ENCODE measurements around the gene AGPAT3.

AGPAT3 gene

GRCh38 chr21:43912500-43912899 is 47.5 kb downstream of the AGPAT3 start:
- no peak overlapping the region for H3K9ac ChIP-seq (ENCODE audit: low read length)
- no peak overlapping the region for H3K14ac ChIP-seq (ENCODE audit: low read length in 2 of 2)
- no peak overlapping the region for H2AFZ ChIP-seq (ENCODE audit: low read depth, low read length)
- peaks cover 58% of the 10 kb centered on the region for H3K79me1 ChIP-seq (replicated peaks; ENCODE audit: low read length, poor library complexity, severe bottlenecking)
- peaks cover 8% of the 10 kb centered on the region for H3K9me3 ChIP-seq (ENCODE audit: control insufficient read depth, low read length)
- no peak overlapping the region for H2BK12ac ChIP-seq (ENCODE audit: low read length in 2 of 2)
- H3K4ac ChIP-seq (ENCODE audit: low read depth in 1 of 2, low read length in 2 of 2): no peak overlapping the region
- H3K4me2 ChIP-seq (ENCODE audit: low read length, poor library complexity, severe bottlenecking): no peak overlapping the region
- H2BK120ac ChIP-seq (ENCODE audit: low read depth, low read length): no peak overlapping the region
- WGBS: 97% methylated on average over 9 of the region's 9 CpGs
- no peak for DNase-seq
- H3K18ac ChIP-seq (ENCODE audit: low read depth in 1 of 2, low read length in 2 of 2): no peak overlapping the region
- peaks cover 0 to 33% of the 10 kb centered on the region in 2 experiments for H3K36me3 ChIP-seq (ENCODE audit: control insufficient read depth in 1 of 2, insufficient read depth in 2 of 2, low read depth in 1 of 2, low read length in 2 of 2)
- H2BK15ac ChIP-seq (ENCODE audit: low read depth, poor library complexity, severe bottlenecking): no peak overlapping the region
- H2AK5ac ChIP-seq (ENCODE audit: low read length, severe bottlenecking): no peak overlapping the region
- H3K27me3 ChIP-seq (ENCODE audit: control insufficient read depth in 1 of 2, insufficient read depth in 1 of 2, low read length in 2 of 2): no peaks in the 10 kb centered on the region
- no peak overlapping the region for H4K91ac ChIP-seq (ENCODE audit: low read length)
- no peak overlapping the region for H3K27ac ChIP-seq (ENCODE audit: low read length, poor library complexity, severe bottlenecking)
- no peak overlapping the region for H4K8ac ChIP-seq (ENCODE audit: low read length)
- peaks cover 26% of the 10 kb centered on the region for H3K4me1 ChIP-seq (ENCODE audit: control insufficient read depth, insufficient read depth, low read depth, low read length)
- no peak overlapping the region for H2BK5ac ChIP-seq (ENCODE audit: low read depth, low read length, poor library complexity, severe bottlenecking)
- no peak overlapping the region for H3K23ac ChIP-seq (ENCODE audit: low read length in 2 of 2)
- H3K4me3 ChIP-seq (ENCODE audit: insufficient read depth in 1 of 2, low read depth in 1 of 2, low read length in 2 of 2): no peak overlapping the region

DNA sequence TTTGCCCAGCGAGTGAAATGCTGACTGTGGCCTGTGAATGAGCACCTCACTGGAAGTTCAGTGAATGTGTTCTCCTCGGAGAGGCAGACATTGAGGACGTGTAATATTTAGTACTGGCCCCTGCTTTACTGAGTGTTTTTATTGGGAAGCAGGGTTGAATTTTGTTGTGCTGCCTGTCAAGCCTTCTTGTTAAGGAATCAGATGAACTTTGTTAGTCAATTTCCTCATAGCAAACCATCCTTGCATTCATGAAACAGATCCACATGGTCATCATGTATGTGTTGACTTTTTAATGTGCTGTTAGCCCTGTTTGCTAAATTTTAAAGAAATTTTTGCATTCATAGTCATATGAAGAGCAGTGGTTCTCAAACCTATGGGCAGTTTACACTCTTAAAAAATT is 47.9 kb downstream of the AGPAT3 start:
- Histone ChIP-seq H3K18ac (ENCODE audit: low read depth in 1 of 2, low read length in 2 of 2) (no peak overlapping the region), H3K4me2 (ENCODE audit: low read length, poor library complexity, severe bottlenecking) (no peak overlapping the region), H2BK120ac (ENCODE audit: low read depth, low read length) (no peak overlapping the region), H3K4me3 (ENCODE audit: insufficient read depth in 1 of 2, low read depth in 1 of 2, low read length in 2 of 2) (no peak overlapping the region), H3K4me1 (ENCODE audit: control insufficient read depth, insufficient read depth, low read depth, low read length) (peaks cover 26% of the 10 kb centered on the region), H3K9me3 (ENCODE audit: control insufficient read depth, low read length) (peaks cover 8% of the 10 kb centered on the region), H3K14ac (ENCODE audit: low read length in 2 of 2) (no peak overlapping the region), H4K91ac (ENCODE audit: low read length) (no peak overlapping the region), H2AK5ac (ENCODE audit: low read length, severe bottlenecking) (no peak overlapping the region), H3K27ac (ENCODE audit: low read length, poor library complexity, severe bottlenecking) (no peak overlapping the region), H3K4ac (ENCODE audit: low read depth in 1 of 2, low read length in 2 of 2) (no peak overlapping the region), H2BK12ac (ENCODE audit: low read length in 2 of 2) (no peak overlapping the region), H3K9ac (ENCODE audit: low read length) (no peak overlapping the region), H2BK5ac (ENCODE audit: low read depth, low read length, poor library complexity, severe bottlenecking) (no peak overlapping the region), H3K23ac (ENCODE audit: low read length in 2 of 2) (no peak overlapping the region), H3K79me1 (replicated peaks; ENCODE audit: low read length, poor library complexity, severe bottlenecking) (peaks cover 58% of the 10 kb centered on the region), H2BK15ac (ENCODE audit: low read depth, poor library complexity, severe bottlenecking) (no peak overlapping the region), H3K36me3 (ENCODE audit: control insufficient read depth in 1 of 2, insufficient read depth in 2 of 2, low read depth in 1 of 2, low read length in 2 of 2) (peaks cover 0 to 30% of the 10 kb centered on the region in 2 experiments), H3K27me3 (ENCODE audit: control insufficient read depth in 1 of 2, insufficient read depth in 1 of 2, low read length in 2 of 2) (no peaks in the 10 kb centered on the region), H4K8ac (ENCODE audit: low read length) (no peak overlapping the region), H2AFZ (ENCODE audit: low read depth, low read length) (no peak overlapping the region)
- WGBS: 69% methylated on average over 3 of the region's 3 CpGs
- DNase-seq: no peak

DNA sequence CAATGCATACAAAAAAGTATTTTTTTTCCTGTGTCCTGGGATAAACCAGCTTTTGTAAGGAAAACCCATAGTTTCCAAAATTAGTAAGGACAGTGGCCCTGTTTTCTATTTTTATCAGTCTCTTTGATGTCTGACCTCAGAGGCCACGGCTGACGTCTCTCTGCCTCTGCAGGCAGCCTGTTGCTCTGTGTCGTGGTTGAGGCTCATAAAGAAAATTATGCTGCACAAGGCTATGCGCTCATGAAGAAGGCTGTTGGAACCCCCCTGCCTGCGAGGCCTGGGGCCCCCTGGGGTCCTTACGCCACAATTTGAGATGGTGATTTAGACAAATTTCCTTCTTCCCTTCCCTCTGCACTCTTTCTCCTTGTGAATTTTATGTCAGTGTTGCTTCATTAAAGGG is 48.9 kb downstream of the AGPAT3 start:
- 56% methylated on average over 5 of the region's 6 CpGs for WGBS
- Histone ChIP-seq H4K8ac (ENCODE audit: low read length) (no peak overlapping the region), H3K14ac (ENCODE audit: low read length in 2 of 2) (no peak overlapping the region), H3K4me3 (ENCODE audit: insufficient read depth in 1 of 2, low read depth in 1 of 2, low read length in 2 of 2) (no peak overlapping the region), H3K27ac (ENCODE audit: low read length, poor library complexity, severe bottlenecking) (no peak overlapping the region), H2AFZ (ENCODE audit: low read depth, low read length) (no peak overlapping the region), H3K18ac (ENCODE audit: low read depth in 1 of 2, low read length in 2 of 2) (no peak overlapping the region), H2BK5ac (ENCODE audit: low read depth, low read length, poor library complexity, severe bottlenecking) (no peak overlapping the region), H3K27me3 (ENCODE audit: control insufficient read depth in 1 of 2, insufficient read depth in 1 of 2, low read length in 2 of 2) (no peaks in the 10 kb centered on the region), H3K79me1 (replicated peaks; ENCODE audit: low read length, poor library complexity, severe bottlenecking) (peaks cover 54% of the 10 kb centered on the region), H3K9me3 (ENCODE audit: control insufficient read depth, low read length) (peaks cover 8% of the 10 kb centered on the region), H2BK12ac (ENCODE audit: low read length in 2 of 2) (no peak overlapping the region), H4K91ac (ENCODE audit: low read length) (no peak overlapping the region), H2BK120ac (ENCODE audit: low read depth, low read length) (no peak overlapping the region), H3K4me2 (ENCODE audit: low read length, poor library complexity, severe bottlenecking) (peak overlapping the region; percentile 31), H2AK5ac (ENCODE audit: low read length, severe bottlenecking) (no peak overlapping the region), H3K9ac (ENCODE audit: low read length) (no peak overlapping the region), H3K36me3 (ENCODE audit: control insufficient read depth in 1 of 2, insufficient read depth in 2 of 2, low read depth in 1 of 2, low read length in 2 of 2) (peaks cover 0 to 21% of the 10 kb centered on the region in 2 experiments), H3K4ac (ENCODE audit: low read depth in 1 of 2, low read length in 2 of 2) (no peak overlapping the region), H2BK15ac (ENCODE audit: low read depth, poor library complexity, severe bottlenecking) (no peak overlapping the region), H3K4me1 (ENCODE audit: control insufficient read depth, insufficient read depth, low read depth, low read length) (peaks cover 21% of the 10 kb centered on the region), H3K23ac (ENCODE audit: low read length in 2 of 2) (no peak overlapping the region)
- DNase-seq: peak; percentile 76

DNA sequence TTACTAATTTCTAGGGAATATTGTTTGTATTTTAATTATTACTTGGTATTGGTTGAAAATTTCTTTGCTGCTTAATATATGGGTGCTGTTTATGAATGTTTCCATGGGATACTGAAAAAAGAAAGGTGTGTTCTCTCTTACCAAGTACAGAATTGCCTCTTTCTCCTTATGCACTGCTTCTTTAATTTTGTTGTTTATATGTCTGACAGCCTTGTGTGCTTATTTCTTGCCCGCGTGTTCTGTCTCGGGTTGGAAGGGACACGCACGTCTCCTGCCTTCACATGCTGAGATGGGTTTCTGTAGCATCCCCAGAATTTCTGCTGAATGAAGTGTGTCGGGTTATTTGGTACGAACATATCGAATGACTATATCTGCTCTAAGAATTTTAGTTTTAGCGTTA is 51.1 kb downstream of the AGPAT3 start:
- Histone ChIP-seq H2BK5ac (ENCODE audit: low read depth, low read length, poor library complexity, severe bottlenecking) (no peak overlapping the region), H2BK15ac (ENCODE audit: low read depth, poor library complexity, severe bottlenecking) (no peak overlapping the region), H3K18ac (ENCODE audit: low read depth in 1 of 2, low read length in 2 of 2) (no peak overlapping the region), H3K9me3 (ENCODE audit: control insufficient read depth, low read length) (peaks cover 8% of the 10 kb centered on the region), H3K14ac (ENCODE audit: low read length in 2 of 2) (no peak overlapping the region), H3K27ac (ENCODE audit: low read length, poor library complexity, severe bottlenecking) (no peak overlapping the region), H3K4me3 (ENCODE audit: insufficient read depth in 1 of 2, low read depth in 1 of 2, low read length in 2 of 2) (peak overlapping the region in 1 of 2 experiments; percentile 65), H3K36me3 (ENCODE audit: control insufficient read depth in 1 of 2, insufficient read depth in 2 of 2, low read depth in 1 of 2, low read length in 2 of 2) (peaks cover 0 to 25% of the 10 kb centered on the region in 2 experiments), H3K4ac (ENCODE audit: low read depth in 1 of 2, low read length in 2 of 2) (no peak overlapping the region), H3K9ac (ENCODE audit: low read length) (peak overlapping the region; percentile 30), H2BK12ac (ENCODE audit: low read length in 2 of 2) (no peak overlapping the region), H2BK120ac (ENCODE audit: low read depth, low read length) (no peak overlapping the region), H3K4me1 (ENCODE audit: control insufficient read depth, insufficient read depth, low read depth, low read length) (peaks cover 21% of the 10 kb centered on the region), H4K91ac (ENCODE audit: low read length) (no peak overlapping the region), H2AK5ac (ENCODE audit: low read length, severe bottlenecking) (no peak overlapping the region), H3K4me2 (ENCODE audit: low read length, poor library complexity, severe bottlenecking) (no peak overlapping the region), H2AFZ (ENCODE audit: low read depth, low read length) (no peak overlapping the region), H3K23ac (ENCODE audit: low read length in 2 of 2) (no peak overlapping the region), H3K27me3 (ENCODE audit: control insufficient read depth in 1 of 2, insufficient read depth in 1 of 2, low read length in 2 of 2) (no peaks in the 10 kb centered on the region), H3K79me1 (replicated peaks; ENCODE audit: low read length, poor library complexity, severe bottlenecking) (peaks cover 55% of the 10 kb centered on the region), H4K8ac (ENCODE audit: low read length) (no peak overlapping the region)
- 94% methylated on average over 5 of the region's 9 CpGs for WGBS
- DNase-seq: no peak

Measured in mesenchymal stem cell (in vitro differentiated cells and primary cell).